Pancreas (tissue), 10 donors: ENCODE measurements around the gene KATNAL1. TPM values are rescaled to one million over a fixed set of nuclear protein-coding genes. Genes with fewer than 3 reads are reported as not detected.

Experiments used
- ATAC-seq, 4 donors: fragments of 200-7000 bp; cut with Tn5 transposase; one replicate each; pipeline versions ENCODE4 v1.8.0 to v1.9.1; 2020; ENCODE audit warnings: mild to moderate bottlenecking in 4 of 4, moderate library complexity in 4 of 4
- DNase-seq, 6 donors: peaks; one replicate each; pipeline ENCODE4 v3.0.0-alpha.2; 2020
- FAIRE-seq: peaks from 2 replicates; lab custom pipeline; 2012; peaks lifted over from hg19 to GRCh38; lab: Jason Lieb, UNC
- H3K27ac ChIP-seq, 4 donors: fragments of 200-600 bp; sonication (generic); 1 replicate in 3 of 4; 2 replicates in 1 of 4; pipeline versions ENCODE4 v1.5.0 to v1.8.0; 2020
- H3K27me3 ChIP-seq, 4 donors: fragments of 200-600 bp; one replicate each; pipeline ENCODE4 v1.8.0; 2021
- H3K36me3 ChIP-seq, 3 donors: fragments of 200-600 bp; sonication (generic) in 1 of 3; one replicate each; pipeline versions ENCODE4 v1.5.0 to v1.8.0; 2020 to 2021
- H3K4me1 ChIP-seq, 3 donors: fragments of 200-600 bp; one replicate each; pipeline ENCODE4 v1.8.0; 2021
- H3K4me3 ChIP-seq, 4 donors: fragments of 200-600 bp; sonication (generic) in 2 of 4; one replicate each; pipeline versions ENCODE4 v1.5.0 to v1.8.0; 2020 to 2021
- H3K9me3 ChIP-seq, 4 donors: fragments of 200-600 bp; one replicate each; pipeline ENCODE4 v1.8.0; 2021
- WGBS, 2 donors: extraction: QIAGEN DNeasy Blood & Tissue Kit; methylation state at CpG; one replicate each; pipeline ENCODE4 v1.1.7; 2013; 5-methylcytosine and 5-hydroxymethylcytosine counted together
- intact Hi-C, 3 donors: fragments of 100-400 bp; cut with DNase I; formaldehyde crosslinking; loops; one replicate each; pipeline versions ENCODE4 v1.11.1 to v1.14.2; 2022
- polyA plus RNA-seq, 2 donors: library from polyadenylated mRNA; stranded (reverse); fragments of 200-250 nt; gene quantifications; one replicate each; pipeline ENCODE4 v1.2.3, GENCODE V29; 2013
- total RNA-seq, 6 donors: library from RNA; stranded (reverse); fragmentation: NEBNext Ultra II Directional in 4 of 6; extraction: Animal tissue kit (Norgen Biotek cat#: 25700) in 4 of 6; gene quantifications; one replicate each; pipeline versions ENCODE4 v1.2.1 to v1.2.4, GENCODE V29; 2021 to 2023
- TF ChIP-seq, protein P1 (sequence below), 4 donors: fragments of 200-600 bp; sonication (generic) in 3 of 4; IDR thresholded peaks; one replicate each; pipeline versions ENCODE4 v1.5.0 to v1.8.0; 2021; ENCODE audit warnings: antibody characterized with exemption in 4 of 4
- donor health status: healthy with polysubstance abuse.
- donor health status: DM: no; HTN: no; CAD: no; lungs with moderate emphysema.
- donor health status: DM: no; HTN: no; CAD: no.
- donor health status: control.
- donor health status: control.
- donor health status: Bipolar disorder and iron deficiency.
- donor health status: DM: yes; HTN: yes; CAD: no.
- donor health status: DM: no; HTN: no; CAD: no.
- donor health status: DM: no; HTN: no; CAD: no.
- donor health status: DM: yes; HTN: yes; CAD: no.

The KATNAL1 gene
- total and polyA plus RNA-seq, 8 donors = 1.1 to 9.3 (median 2.6) TPM

DNA sequence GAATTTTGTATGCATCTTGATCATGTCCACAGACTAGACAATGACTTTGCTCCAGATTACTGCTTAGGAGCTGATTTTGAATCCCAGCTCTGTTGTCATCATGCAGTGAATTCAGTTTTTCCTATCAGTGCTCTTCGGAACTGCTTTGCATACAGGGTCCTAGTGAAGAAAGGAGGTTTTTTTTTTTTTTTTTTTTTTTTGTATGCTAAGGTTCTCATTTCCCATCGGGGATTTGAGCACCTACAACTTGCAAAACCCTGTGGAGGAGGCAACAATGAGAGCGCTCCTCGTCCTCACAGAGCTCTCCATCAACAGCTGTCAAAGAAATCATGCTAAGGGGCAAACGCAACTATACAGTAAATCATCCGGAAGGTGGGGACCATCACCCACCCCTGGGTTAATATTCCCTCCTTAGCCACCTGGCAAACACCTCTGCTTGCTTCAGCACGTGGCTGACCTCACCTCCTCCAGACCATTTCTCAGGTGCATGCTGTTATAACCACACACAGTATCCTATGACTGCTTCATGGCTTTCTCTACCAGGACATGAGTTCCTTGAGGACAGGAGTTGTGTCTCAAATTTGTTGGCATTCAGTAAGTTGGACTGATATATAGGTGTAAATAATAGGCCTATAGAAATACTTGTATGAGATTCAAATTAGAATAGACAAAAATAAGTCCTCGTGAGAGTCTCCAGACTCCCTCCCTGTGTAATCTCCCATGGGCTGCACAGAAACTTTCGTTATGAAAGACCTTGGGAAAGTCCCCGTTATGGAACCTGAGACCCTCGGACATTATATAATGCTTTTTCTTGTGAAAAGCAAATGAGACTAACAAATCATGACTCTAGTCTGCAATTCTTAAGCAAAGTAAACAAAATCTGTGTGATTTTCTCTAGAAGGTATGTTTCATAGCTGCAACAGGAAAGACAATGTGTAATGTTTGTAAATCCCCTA, 113.8 kb downstream of the KATNAL1 start:
- intact Hi-C loops = no loop called here
- no peak overlapping the region for H3K27ac ChIP-seq
- H3K36me3 ChIP-seq = no peaks in the 10 kb centered on the region
- FAIRE-seq (no peak), DNase-seq (no peak), ATAC-seq (no peak)
- 74 to 78% methylated on average over 11 of the region's 11 CpGs for WGBS, 2 donors
- no peaks in the 10 kb centered on the region for H3K4me1 ChIP-seq
- H3K9me3 ChIP-seq = no peaks in the 10 kb centered on the region
- TF ChIP-seq, protein P1, sequence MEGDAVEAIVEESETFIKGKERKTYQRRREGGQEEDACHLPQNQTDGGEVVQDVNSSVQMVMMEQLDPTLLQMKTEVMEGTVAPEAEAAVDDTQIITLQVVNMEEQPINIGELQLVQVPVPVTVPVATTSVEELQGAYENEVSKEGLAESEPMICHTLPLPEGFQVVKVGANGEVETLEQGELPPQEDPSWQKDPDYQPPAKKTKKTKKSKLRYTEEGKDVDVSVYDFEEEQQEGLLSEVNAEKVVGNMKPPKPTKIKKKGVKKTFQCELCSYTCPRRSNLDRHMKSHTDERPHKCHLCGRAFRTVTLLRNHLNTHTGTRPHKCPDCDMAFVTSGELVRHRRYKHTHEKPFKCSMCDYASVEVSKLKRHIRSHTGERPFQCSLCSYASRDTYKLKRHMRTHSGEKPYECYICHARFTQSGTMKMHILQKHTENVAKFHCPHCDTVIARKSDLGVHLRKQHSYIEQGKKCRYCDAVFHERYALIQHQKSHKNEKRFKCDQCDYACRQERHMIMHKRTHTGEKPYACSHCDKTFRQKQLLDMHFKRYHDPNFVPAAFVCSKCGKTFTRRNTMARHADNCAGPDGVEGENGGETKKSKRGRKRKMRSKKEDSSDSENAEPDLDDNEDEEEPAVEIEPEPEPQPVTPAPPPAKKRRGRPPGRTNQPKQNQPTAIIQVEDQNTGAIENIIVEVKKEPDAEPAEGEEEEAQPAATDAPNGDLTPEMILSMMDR (IDR thresholded peaks at IDR 0.05) = no peak
- H3K4me3 ChIP-seq = no peak overlapping the region
- H3K27me3 ChIP-seq = no peaks in the 10 kb centered on the region

DNA sequence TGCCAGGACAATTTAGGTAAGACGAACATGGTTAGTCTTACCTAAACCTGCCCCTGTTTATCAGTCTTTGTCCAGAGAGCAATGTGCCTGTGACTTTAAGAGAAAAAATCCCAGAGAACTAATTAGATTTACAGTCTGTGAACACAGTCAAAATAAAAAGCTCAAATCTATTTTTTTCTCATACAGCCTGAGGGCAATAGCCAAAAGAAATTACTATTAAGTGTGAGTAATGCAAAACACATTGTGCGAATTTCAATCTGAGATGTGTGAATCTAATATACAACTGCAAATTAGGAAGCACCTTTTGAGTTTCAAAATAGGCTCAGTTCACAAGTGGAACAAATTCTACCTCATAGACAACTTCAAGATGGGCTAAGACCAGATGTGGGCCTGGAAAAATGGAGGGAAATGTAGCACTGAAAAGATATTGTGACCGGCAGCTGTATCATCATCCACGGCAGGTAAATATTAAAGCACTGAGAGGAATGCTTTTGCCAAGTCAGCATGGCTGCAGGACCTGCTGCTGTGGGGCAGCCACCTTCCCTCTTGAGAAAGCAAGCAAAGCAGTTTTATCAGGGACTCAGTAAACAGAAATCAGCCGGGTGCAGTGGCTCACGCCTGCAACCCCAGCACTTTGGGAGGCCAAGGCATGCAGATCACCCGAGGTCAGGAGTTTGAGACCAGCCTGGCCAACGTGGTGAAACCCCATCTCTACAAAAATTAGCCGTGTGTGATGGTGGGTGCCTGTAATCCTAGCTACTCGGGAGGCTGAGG, 114.8 kb downstream of the KATNAL1 start:
- H3K36me3 ChIP-seq = no peaks in the 10 kb centered on the region
- 48 to 50% methylated on average over 10 of the region's 10 CpGs for WGBS, 2 donors
- no peaks in the 10 kb centered on the region for H3K9me3 ChIP-seq
- ATAC-seq = peak in 1 of 4 donors; percentile 56
- H3K4me1 ChIP-seq = no peaks in the 10 kb centered on the region
- intact Hi-C loops = no loop called here
- no peak for DNase-seq
- H3K4me3 ChIP-seq = no peak overlapping the region
- FAIRE-seq = no peak
- no peaks in the 10 kb centered on the region for H3K27me3 ChIP-seq
- TF ChIP-seq, protein P1 (IDR thresholded peaks at IDR 0.05) = no peak
- no peak overlapping the region for H3K27ac ChIP-seq

DNA sequence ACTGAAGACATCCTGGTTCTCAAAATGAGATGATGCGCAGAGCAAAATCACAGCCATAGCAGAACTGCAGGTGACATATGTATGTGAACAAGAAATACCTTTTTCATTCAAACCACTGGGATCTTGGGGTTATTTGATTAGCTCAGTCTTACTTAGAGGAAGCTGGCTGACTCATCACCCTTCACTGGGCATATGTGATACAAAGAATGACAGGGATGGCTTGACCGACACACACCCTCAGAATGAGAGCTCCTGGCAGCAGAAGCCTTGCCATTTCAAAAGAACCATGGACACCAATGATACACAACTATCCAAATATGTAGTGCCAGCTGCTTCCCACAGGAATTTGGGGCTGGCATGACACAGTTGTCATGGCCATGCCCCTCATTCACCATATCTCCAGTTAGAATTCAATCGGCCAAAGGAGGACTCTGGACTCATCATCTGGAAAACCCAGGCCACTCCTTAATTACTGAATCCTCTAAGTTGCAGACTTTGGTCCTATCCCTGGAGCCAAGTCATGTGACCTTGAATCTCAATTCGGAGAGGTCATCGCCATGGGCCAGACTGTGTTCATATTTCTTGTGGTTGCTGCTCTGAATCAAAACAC, 115.8 kb downstream of the KATNAL1 start:
- Histone ChIP-seq H3K27ac (no peak overlapping the region), H3K9me3 (no peaks in the 10 kb centered on the region), H3K4me1 (no peaks in the 10 kb centered on the region), H3K4me3 (no peak overlapping the region), H3K36me3 (no peaks in the 10 kb centered on the region), H3K27me3 (no peaks in the 10 kb centered on the region)
- FAIRE-seq = no peak
- TF ChIP-seq, protein P1 (IDR thresholded peaks at IDR 0.05) = no peak
- DNase-seq = no peak
- no peak for ATAC-seq
- intact Hi-C loops = no loop called here
- 80 to 84% methylated on average over 5 of the region's 5 CpGs for WGBS, 2 donors

GRCh38 chr13:30186634-30187415, 120.5 kb downstream of the KATNAL1 start:
- 40 to 47% methylated on average over 10 of the region's 10 CpGs for WGBS, 2 donors

More at GRCh38 chr13:30186634-30187415, 120.5 kb downstream of the KATNAL1 start:
- no peaks in the 10 kb centered on the region for H3K27me3 ChIP-seq
- no peaks in the 10 kb centered on the region for H3K36me3 ChIP-seq
- no peak for FAIRE-seq
- no peaks in the 10 kb centered on the region for H3K4me1 ChIP-seq
- H3K9me3 ChIP-seq = no peaks in the 10 kb centered on the region
- no peak overlapping the region for H3K4me3 ChIP-seq
- no peak overlapping the region for H3K27ac ChIP-seq
- TF ChIP-seq, protein P1 (IDR thresholded peaks at IDR 0.05) = no peak
- ATAC-seq = peak in 1 of 4 donors; percentile 49
- intact Hi-C loops = no loop called here
- no peak for DNase-seq
